IPS-18c (cell line): Measurements from ENCODE around the gene BHLHE41.

Source experiments
- H3K4me3 ChIP-seq: 2 replicates; pipeline ENCODE4 v1.7.0; 2013; ENCODE audit warnings: low read depth, mild to moderate bottlenecking, low read length, moderate library complexity; ENCODE audit not compliant: insufficient read depth
- H3K9me3 ChIP-seq: one replicate; pipeline ENCODE4 v1.6.1; 2013; ENCODE audit warnings: mild to moderate bottlenecking, low read length, moderate library complexity; ENCODE audit not compliant: control insufficient read depth, insufficient read depth

BHLHE41 gene

GRCh38 chr12:26121323-26122060, 3.3 kb downstream of the BHLHE41 start:
- Histone ChIP-seq H3K9me3 (no peaks in the 10 kb centered on the region), H3K4me3 (peak overlapping the region; percentile 25; the same call in 1 of the 2 replicates)

GRCh38 chr12:26120561-26121274, 4.1 kb downstream of the BHLHE41 start:
- Histone ChIP-seq H3K9me3 (no peaks in the 10 kb centered on the region), H3K4me3 (no peak overlapping the region)

- Histone ChIP-seq H3K4me3 (no peak overlapping the region), H3K9me3 (no peaks in the 10 kb centered on the region)
These were observed 5.3 kb downstream of the BHLHE41 start for GRCh38 chr12:26119391-26119989.

GRCh38 chr12:26118308-26118707, 6.5 kb downstream of the BHLHE41 start:
- H3K9me3 ChIP-seq = no peaks in the 10 kb centered on the region
- H3K4me3 ChIP-seq = no peak overlapping the region

- Histone ChIP-seq H3K4me3 (no peak overlapping the region), H3K9me3 (no peaks in the 10 kb centered on the region)
These were observed 7.8 kb downstream of the BHLHE41 start for GRCh38 chr12:26116829-26117715.

GRCh38 chr12:26114720-26115401, 10.0 kb downstream of the BHLHE41 start:
- no peaks in the 10 kb centered on the region for H3K9me3 ChIP-seq

GRCh38 chr12:26113853-26114719, 10.8 kb downstream of the BHLHE41 start:
- H3K4me3 ChIP-seq = peak overlapping the region; percentile 61
- no peaks in the 10 kb centered on the region for H3K9me3 ChIP-seq

More at GRCh38 chr12:26114720-26115401, 10.0 kb downstream of the BHLHE41 start:
- H3K4me3 ChIP-seq = peak overlapping the region; percentile 61

GRCh38 chr12:26113181-26113654, 11.6 kb downstream of the BHLHE41 start:
- Histone ChIP-seq H3K9me3 (no peaks in the 10 kb centered on the region), H3K4me3 (peak overlapping the region; percentile 40)

GRCh38 chr12:26112703-26113147, 12.1 kb downstream of the BHLHE41 start:
- H3K4me3 ChIP-seq = peak overlapping the region; percentile 40
- H3K9me3 ChIP-seq = no peaks in the 10 kb centered on the region

GRCh38 chr12:26112232-26112631, 12.6 kb downstream of the BHLHE41 start:
- Histone ChIP-seq H3K9me3 (no peaks in the 10 kb centered on the region), H3K4me3 (no peak overlapping the region)

- Histone ChIP-seq H3K9me3 (no peaks in the 10 kb centered on the region), H3K4me3 (no peak overlapping the region)
These were observed 15.4 kb downstream of the BHLHE41 start for GRCh38 chr12:26109343-26109881.

GRCh38 chr12:26108915-26109314, 15.9 kb downstream of the BHLHE41 start:
- Histone ChIP-seq H3K4me3 (no peak overlapping the region), H3K9me3 (no peaks in the 10 kb centered on the region)

- Histone ChIP-seq H3K4me3 (no peak overlapping the region), H3K9me3 (no peaks in the 10 kb centered on the region)
These were observed 18.5 kb downstream of the BHLHE41 start for GRCh38 chr12:26106347-26106746.

- Histone ChIP-seq H3K9me3 (no peaks in the 10 kb centered on the region), H3K4me3 (no peak overlapping the region)
These were observed 21.9 kb downstream of the BHLHE41 start for GRCh38 chr12:26102953-26103352.

- Histone ChIP-seq H3K9me3 (no peaks in the 10 kb centered on the region), H3K4me3 (no peak overlapping the region)
These were observed 23.1 kb downstream of the BHLHE41 start for GRCh38 chr12:26101763-26102162.
